Activated naive CD8-positive, alpha-beta T cell treated with anti-CD3 and anti-CD28 coated beads for 36 hours (primary cell): ENCODE data around the gene EML6. TPM values are rescaled to one million over a fixed set of nuclear protein-coding genes. Genes with fewer than 3 reads are reported as not detected.
"Not testable (repeated sequence)": the region's sequence is repeated elsewhere in the genome, so short reads cannot be mapped to it uniquely, and the experiment has no call there.

Experiments
- DNase-seq: peaks from one replicate; pipeline ENCODE4 v3.0.0; 2021
- H3K27ac Mint-ChIP-seq: one replicate; pipeline ENCODE4 v1.8.0; 2022; ENCODE audit warnings: mild to moderate bottlenecking, moderate library complexity, mixed read lengths
- H3K27me3 Mint-ChIP-seq: one replicate; pipeline ENCODE4 v1.8.0; 2022; ENCODE audit warnings: mild to moderate bottlenecking, mixed read lengths
- H3K36me3 Mint-ChIP-seq: one replicate; pipeline ENCODE4 v1.8.0; 2021; ENCODE audit warnings: mild to moderate bottlenecking, mixed read lengths
- H3K4me1 Mint-ChIP-seq: one replicate; pipeline ENCODE4 v1.8.0; 2021; ENCODE audit warnings: mixed read lengths
- H3K4me3 Mint-ChIP-seq: one replicate; pipeline ENCODE4 v1.8.0; 2022; ENCODE audit warnings: mild to moderate bottlenecking, moderate library complexity, mixed read lengths
- H3K9me3 Mint-ChIP-seq: one replicate; pipeline ENCODE4 v1.8.0; 2022; ENCODE audit warnings: mixed read lengths
- total RNA-seq, 2 experiments: library from RNA; stranded (reverse); gene quantifications; one replicate each; pipeline ENCODE4 v1.2.3, GENCODE V29; 2021

The EML6 gene
- total RNA-seq, 2 experiments from 2014 or later, result 0.54 to 1.3 TPM

DNA sequence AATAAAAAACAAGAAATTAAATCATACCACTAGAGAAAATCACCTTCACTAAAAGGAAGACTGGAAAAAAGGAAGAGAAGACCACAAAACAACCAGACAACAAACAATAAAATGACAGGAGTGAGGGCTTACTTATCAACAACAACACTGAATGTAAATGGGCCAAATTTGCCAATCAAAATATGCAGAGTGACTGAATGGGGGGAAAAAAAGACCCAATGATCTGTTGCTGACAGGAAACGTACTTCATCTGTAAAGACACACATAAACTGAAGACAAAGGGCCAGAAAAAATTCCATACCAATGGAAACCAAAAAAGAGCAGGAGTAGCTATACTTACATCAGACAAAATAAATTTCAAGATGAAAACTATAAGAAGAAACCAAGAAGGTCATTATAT is 25.5 kb upstream of the EML6 start:
- DNase-seq, result no peak
- peaks cover 5% of the 10 kb centered on the region for H3K4me1 Mint-ChIP-seq
- peaks cover 7% of the 10 kb centered on the region for H3K27me3 Mint-ChIP-seq
- H3K27ac Mint-ChIP-seq, result no peak overlapping the region
- H3K9me3 Mint-ChIP-seq, result peaks cover 1% of the 10 kb centered on the region
- no peaks in the 10 kb centered on the region for H3K36me3 Mint-ChIP-seq
- no peak overlapping the region for H3K4me3 Mint-ChIP-seq

DNA sequence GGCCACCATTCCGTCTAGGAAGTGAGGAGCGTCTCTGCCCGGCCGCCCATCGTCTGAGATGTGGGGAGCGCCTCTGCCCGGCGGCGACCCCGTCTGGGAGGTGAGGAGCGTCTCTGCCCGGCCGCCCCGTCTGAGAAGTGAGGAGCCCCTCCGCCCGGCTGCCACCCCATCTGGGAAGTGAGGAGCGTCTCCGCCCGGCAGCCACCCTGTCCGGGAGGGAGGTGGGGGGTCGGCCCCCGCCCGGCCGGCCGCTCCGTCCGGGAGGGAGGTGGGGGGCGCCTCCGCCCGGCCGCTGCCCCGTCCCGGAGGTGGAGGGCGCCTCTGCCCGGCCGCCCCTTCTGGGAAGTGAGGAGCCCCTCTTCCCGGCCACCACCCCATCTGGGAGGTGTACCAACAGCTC is 24.5 kb upstream of the EML6 start:
- H3K36me3 Mint-ChIP-seq, H3K4me3 Mint-ChIP-seq, H3K27me3 Mint-ChIP-seq, H3K27ac Mint-ChIP-seq, DNase-seq, H3K9me3 Mint-ChIP-seq, H3K4me1 Mint-ChIP-seq: not testable (repeated sequence)

DNA sequence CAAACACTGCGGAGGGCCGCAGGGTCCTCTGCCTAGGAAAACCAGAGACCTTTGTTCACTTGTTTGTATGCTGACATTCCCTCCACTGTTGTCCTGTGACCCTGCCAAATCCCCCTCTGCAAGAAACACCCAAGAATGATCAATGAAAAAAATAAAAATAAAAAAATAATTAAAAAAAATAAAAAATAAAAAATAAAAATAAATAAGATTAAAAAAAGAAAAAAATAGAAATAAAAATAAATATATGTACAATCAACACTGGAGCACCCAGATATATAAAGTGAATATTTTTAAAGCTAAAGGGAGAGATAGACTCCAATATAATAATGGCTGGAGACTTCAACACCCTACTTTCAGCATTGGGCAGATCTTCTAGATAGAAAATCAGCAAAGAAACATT is 23.8 kb upstream of the EML6 start:
- H3K27ac Mint-ChIP-seq, result no peak overlapping the region
- no peak overlapping the region for H3K4me3 Mint-ChIP-seq
- no peaks in the 10 kb centered on the region for H3K36me3 Mint-ChIP-seq
- H3K4me1 Mint-ChIP-seq, result peaks cover 5% of the 10 kb centered on the region
- DNase-seq, result no peak
- peaks cover 1% of the 10 kb centered on the region for H3K9me3 Mint-ChIP-seq
- H3K27me3 Mint-ChIP-seq, result peaks cover 7% of the 10 kb centered on the region

DNA sequence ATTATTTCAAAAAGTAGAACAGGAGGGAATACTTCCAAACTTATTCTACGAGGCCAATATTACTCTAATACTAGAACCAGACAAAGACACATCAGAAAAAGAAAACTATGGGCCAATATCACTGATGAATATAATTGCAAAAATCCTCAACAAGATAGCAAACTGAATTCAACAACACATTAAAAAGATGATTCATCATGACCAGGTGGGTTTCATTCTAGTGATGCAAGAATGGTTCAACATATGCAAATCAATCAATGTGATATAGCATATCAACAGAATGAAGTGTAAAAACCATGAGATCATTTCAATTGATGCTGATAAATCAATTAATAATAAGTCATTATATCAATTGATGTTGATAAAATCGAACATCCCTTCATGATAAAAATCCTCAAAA is 22.4 kb upstream of the EML6 start:
- Mint-ChIP-seq H3K27ac (peak overlapping the region; percentile 30), H3K36me3 (no peaks in the 10 kb centered on the region), H3K4me3 (no peak overlapping the region), H3K9me3 (peaks cover 1% of the 10 kb centered on the region), H3K4me1 (peaks cover 5% of the 10 kb centered on the region), H3K27me3 (peaks cover 3% of the 10 kb centered on the region)
- DNase-seq, result no peak

- peaks cover 12% of the 10 kb centered on the region for H3K4me1 Mint-ChIP-seq
- no peaks in the 10 kb centered on the region for H3K9me3 Mint-ChIP-seq
- H3K36me3 Mint-ChIP-seq, result no peaks in the 10 kb centered on the region
- no peak for DNase-seq
- H3K27me3 Mint-ChIP-seq, result peaks cover 12% of the 10 kb centered on the region
- H3K27ac Mint-ChIP-seq, result no peak overlapping the region
- no peak overlapping the region for H3K4me3 Mint-ChIP-seq
Measured at GRCh38 chr2:54704238-54704637, 19.2 kb upstream of the EML6 start.

DNA sequence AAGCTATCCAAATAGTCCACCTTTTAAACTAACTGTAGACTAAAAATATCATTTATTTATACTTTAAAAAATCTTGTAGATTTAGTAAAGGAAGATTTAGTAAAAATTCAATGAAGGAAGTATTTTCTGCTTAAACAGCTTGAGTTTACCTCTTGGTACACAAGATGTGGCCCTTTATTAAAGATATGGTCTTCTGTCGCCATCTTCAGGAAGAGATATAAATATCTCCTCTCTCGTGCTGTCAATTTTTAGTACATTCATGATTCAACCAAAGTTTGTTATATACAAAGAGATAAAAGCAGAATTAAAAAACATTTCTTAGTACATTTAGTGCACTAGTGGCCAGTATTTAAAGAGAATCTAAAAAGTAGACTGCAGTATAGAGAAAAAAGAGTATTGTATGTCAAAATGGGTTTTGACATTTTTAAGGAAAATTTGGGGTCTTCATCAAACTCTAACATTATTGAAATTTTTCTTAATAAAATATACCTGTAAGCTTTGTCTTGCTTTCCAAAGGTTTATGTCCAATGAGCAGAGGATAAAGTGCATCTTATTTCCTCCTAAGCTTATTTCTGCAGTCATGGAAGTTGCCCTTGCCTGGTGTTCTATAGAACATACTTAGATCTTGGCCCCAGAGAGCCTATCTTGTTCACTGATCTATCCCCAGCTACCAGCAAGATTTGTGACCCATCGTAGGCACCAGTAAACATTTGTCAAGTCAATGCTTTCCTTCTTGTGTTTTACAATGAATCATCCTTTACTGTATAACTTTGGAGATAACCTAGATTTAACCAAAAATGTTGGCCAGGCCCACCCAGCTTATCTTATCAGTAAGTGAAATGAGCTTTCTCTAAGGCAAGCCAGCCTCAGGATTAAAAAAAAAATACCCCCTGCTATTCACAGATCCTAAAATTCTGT is 18.5 kb upstream of the EML6 start:
- Mint-ChIP-seq H3K27me3 (peaks cover 20% of the 10 kb centered on the region), H3K9me3 (no peaks in the 10 kb centered on the region), H3K27ac (no peak overlapping the region), H3K4me1 (peaks cover 12% of the 10 kb centered on the region), H3K4me3 (no peak overlapping the region), H3K36me3 (no peaks in the 10 kb centered on the region)
- no peak for DNase-seq

DNA sequence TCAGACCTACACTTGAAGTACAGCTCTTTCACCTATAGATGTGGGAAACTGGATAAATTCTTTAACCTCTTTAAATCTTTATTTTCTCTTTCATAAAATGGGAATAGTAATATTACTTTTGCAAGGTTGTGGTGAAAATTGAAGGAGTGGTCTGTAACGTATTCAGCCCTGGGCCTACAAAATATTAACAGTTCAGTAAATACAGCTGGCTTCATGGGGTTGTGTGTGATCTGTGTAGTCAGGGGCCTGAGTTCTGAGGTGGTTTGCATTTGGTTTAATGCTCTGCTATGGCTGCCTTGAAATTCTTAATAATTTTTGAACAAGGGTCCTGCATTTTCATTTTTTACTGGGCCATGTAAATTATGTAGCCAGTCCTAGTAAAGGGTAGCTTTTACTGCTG is 16.8 kb upstream of the EML6 start:
- H3K27me3 Mint-ChIP-seq, result peaks cover 32% of the 10 kb centered on the region
- no peak overlapping the region for H3K27ac Mint-ChIP-seq
- H3K9me3 Mint-ChIP-seq, result no peaks in the 10 kb centered on the region
- no peak overlapping the region for H3K4me3 Mint-ChIP-seq
- peaks cover 9% of the 10 kb centered on the region for H3K4me1 Mint-ChIP-seq
- no peaks in the 10 kb centered on the region for H3K36me3 Mint-ChIP-seq
- no peak for DNase-seq

DNA sequence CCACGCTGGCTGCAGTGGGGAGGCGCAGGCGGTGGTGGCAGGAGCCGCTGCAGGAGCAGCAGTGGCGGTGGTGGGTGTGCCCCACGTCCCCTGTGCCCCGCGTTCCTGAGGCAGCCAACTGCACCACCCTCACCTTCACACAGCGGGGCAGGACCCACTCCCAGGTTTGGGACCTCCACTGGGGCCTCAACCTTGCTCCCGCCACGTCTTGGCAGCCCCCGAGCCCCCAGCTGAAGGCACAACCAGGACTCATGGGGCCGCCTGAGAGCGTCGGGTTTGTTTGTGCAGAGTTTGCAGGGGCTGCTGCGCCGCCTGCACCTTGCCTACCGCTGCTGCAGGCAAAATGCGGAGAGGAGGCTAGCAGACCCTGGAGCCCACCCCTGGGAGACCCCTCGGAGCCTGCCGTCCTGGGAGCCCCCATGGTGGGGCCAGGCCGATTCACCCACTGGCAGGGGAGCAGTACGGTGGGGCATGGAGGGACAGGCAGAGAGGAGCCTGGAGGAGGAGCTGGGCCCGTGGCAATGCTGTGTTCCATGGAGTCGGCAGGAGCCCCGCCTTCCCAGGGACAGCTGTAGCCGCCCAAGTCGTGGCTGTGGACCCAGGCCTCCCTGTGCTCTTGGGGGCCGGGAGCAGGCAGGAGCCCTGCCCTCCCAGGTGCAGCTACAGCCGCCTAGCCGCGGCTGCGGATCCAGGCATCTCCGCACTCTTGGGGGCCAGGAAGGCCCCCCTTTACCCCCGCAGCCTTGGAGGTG is 14.7 kb upstream of the EML6 start:
- Mint-ChIP-seq H3K9me3 (no peaks in the 10 kb centered on the region), H3K27me3 (peaks cover 48% of the 10 kb centered on the region), H3K27ac (no peak overlapping the region), H3K4me3 (peak overlapping the region; percentile 63), H3K36me3 (no peaks in the 10 kb centered on the region), H3K4me1 (peaks cover 9% of the 10 kb centered on the region)
- DNase-seq, result peak; percentile 20

- DNase-seq, result peak; percentile 23
Measured at GRCh38 chr2:54709336-54709809, 14.1 kb upstream of the EML6 start.

GRCh38 chr2:54710216-54710615 is 13.2 kb upstream of the EML6 start:
- Mint-ChIP-seq H3K4me3 (peak overlapping the region; percentile 49), H3K27ac (no peak overlapping the region), H3K9me3 (no peaks in the 10 kb centered on the region), H3K36me3 (no peaks in the 10 kb centered on the region), H3K27me3 (peaks cover 49% of the 10 kb centered on the region), H3K4me1 (peaks cover 9% of the 10 kb centered on the region)
- DNase-seq, result no peak

More at GRCh38 chr2:54709336-54709809, 14.1 kb upstream of the EML6 start:
- H3K4me3 Mint-ChIP-seq, result peak overlapping the region; percentile 63
- no peaks in the 10 kb centered on the region for H3K9me3 Mint-ChIP-seq
- no peaks in the 10 kb centered on the region for H3K36me3 Mint-ChIP-seq
- peaks cover 48% of the 10 kb centered on the region for H3K27me3 Mint-ChIP-seq
- H3K4me1 Mint-ChIP-seq, result peaks cover 9% of the 10 kb centered on the region
- H3K27ac Mint-ChIP-seq, result no peak overlapping the region

- H3K27ac Mint-ChIP-seq, result no peak overlapping the region
- peaks cover 51% of the 10 kb centered on the region for H3K27me3 Mint-ChIP-seq
- H3K36me3 Mint-ChIP-seq, result no peaks in the 10 kb centered on the region
- H3K9me3 Mint-ChIP-seq, result no peaks in the 10 kb centered on the region
- H3K4me3 Mint-ChIP-seq, result no peak overlapping the region
- H3K4me1 Mint-ChIP-seq, result peaks cover 8% of the 10 kb centered on the region
- no peak for DNase-seq
Measured at GRCh38 chr2:54712516-54712915, 10.9 kb upstream of the EML6 start.

- Mint-ChIP-seq H3K27me3 (peaks cover 55% of the 10 kb centered on the region), H3K9me3 (no peaks in the 10 kb centered on the region), H3K4me1 (peaks cover 2% of the 10 kb centered on the region)
Measured at GRCh38 chr2:54714996-54715395, 8.5 kb upstream of the EML6 start.

GRCh38 chr2:54716375-54716774 is 7.1 kb upstream of the EML6 start:
- H3K4me3 Mint-ChIP-seq, result no peak overlapping the region
- H3K4me1 Mint-ChIP-seq, result no peaks in the 10 kb centered on the region
- peaks cover 46% of the 10 kb centered on the region for H3K27me3 Mint-ChIP-seq
- H3K36me3 Mint-ChIP-seq, result no peaks in the 10 kb centered on the region
- H3K27ac Mint-ChIP-seq, result no peak overlapping the region
- no peaks in the 10 kb centered on the region for H3K9me3 Mint-ChIP-seq
- DNase-seq, result no peak

More at GRCh38 chr2:54714996-54715395, 8.5 kb upstream of the EML6 start:
- Mint-ChIP-seq H3K4me3 (no peak overlapping the region), H3K27ac (no peak overlapping the region), H3K36me3 (no peaks in the 10 kb centered on the region)
- no peak for DNase-seq

GRCh38 chr2:54720563-54720962 is 2.9 kb upstream of the EML6 start:
- Mint-ChIP-seq H3K4me3 (no peak overlapping the region), H3K4me1 (peaks cover 18% of the 10 kb centered on the region), H3K27me3 (peaks cover 40% of the 10 kb centered on the region), H3K9me3 (no peaks in the 10 kb centered on the region), H3K36me3 (no peaks in the 10 kb centered on the region), H3K27ac (no peak overlapping the region)
- no peak for DNase-seq

DNA sequence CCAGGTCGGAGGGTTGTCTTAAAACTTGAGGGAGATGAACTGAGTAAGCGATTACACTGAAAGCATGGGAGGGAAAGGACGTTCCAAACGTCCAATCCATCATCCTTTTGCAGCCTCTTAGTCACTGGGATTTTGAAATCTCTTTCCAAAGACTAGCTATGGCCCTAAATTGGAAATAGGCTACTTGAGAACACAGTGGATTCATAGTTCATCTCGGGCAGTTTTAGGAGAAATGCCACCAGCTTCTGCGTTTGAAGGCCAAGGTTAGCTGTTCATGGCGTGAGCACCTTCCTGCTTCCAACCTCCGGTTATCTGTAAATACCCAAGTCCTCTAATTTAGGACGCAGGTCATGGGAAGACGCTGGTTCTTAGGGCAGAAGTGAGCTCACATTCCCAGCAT is 821 bp upstream of the EML6 start:
- Mint-ChIP-seq H3K4me3 (peak overlapping the region; percentile 86), H3K27me3 (peaks cover 57% of the 10 kb centered on the region), H3K36me3 (no peaks in the 10 kb centered on the region), H3K27ac (peak overlapping the region; percentile 85), H3K4me1 (peaks cover 29% of the 10 kb centered on the region), H3K9me3 (no peaks in the 10 kb centered on the region)
- no peak for DNase-seq
